PC-3 (cell line): Measurements from ENCODE around the gene NAIF1. TPM values are rescaled to one million over a fixed set of nuclear protein-coding genes. Genes with fewer than 3 reads are reported as not detected.

Experiments used
- ATAC-seq: fragments of 200-7000 bp; cut with Tn5 transposase; 2 replicates; pipeline ENCODE4 v1.9.1; 2020; ENCODE audit warnings: mild to moderate bottlenecking, moderate library complexity
- BruUV-seq: library from RNA; stranded (reverse); fragments of 400-500 nt; replicated peaks from 2 replicates; lab custom pipeline; 2021; lab: Mats Ljungman, UMichigan
- CTCF ChIA-PET: fragments of 300-600 bp; sonication (Branson Sonifier 250); formaldehyde crosslinking; loops from one replicate; lab custom pipeline; 2022; ENCODE audit warnings: antibody characterized with exemption; lab: Charles Lee
- POLR2A ChIA-PET: fragments of 300-600 bp; sonication (Branson Sonifier 250); formaldehyde crosslinking; loops from one replicate; lab custom pipeline; 2022; ENCODE audit warnings: antibody characterized with exemption; ENCODE audit not compliant: unreplicated experiment; lab: Charles Lee
- DNase-seq: peaks from one replicate; pipeline ENCODE4 v3.0.0-alpha.2; 2015
- H2AFZ ChIP-seq: fragments of 300-600 bp; sonication (generic); 2 replicates; pipeline ENCODE4 v1.6.0; 2016; ENCODE audit warnings: antibody characterized with exemption, low read length
- H3F3A ChIP-seq: fragments of 300-600 bp; sonication (generic); one replicate; pipeline ENCODE4 v1.6.0; 2017; ENCODE audit warnings: antibody characterized with exemption, low read length, control low read depth, mild to moderate bottlenecking; ENCODE audit not compliant: unreplicated experiment
- H3K27ac ChIP-seq: fragments of 300-600 bp; sonication (generic); 2 replicates; pipeline ENCODE4 v1.5.1; 2016; ENCODE audit warnings: mild to moderate bottlenecking, low read length
- H3K27me3 ChIP-seq: fragments of 300-600 bp; sonication (generic); 2 replicates; pipeline ENCODE4 v1.6.1; 2016; ENCODE audit warnings: low read length, mixed read lengths
- H3K36me3 ChIP-seq: fragments of 300-600 bp; sonication (generic); 2 replicates; pipeline ENCODE4 v1.6.1; 2016; ENCODE audit warnings: low read depth, mixed run types, low read length, mixed read lengths
- H3K4me1 ChIP-seq: fragments of 300-600 bp; sonication (generic); 2 replicates; pipeline ENCODE4 v1.5.1; 2016; ENCODE audit warnings: low read length; ENCODE audit not compliant: insufficient read depth
- H3K4me2 ChIP-seq: fragments of 300-600 bp; sonication (generic); 2 replicates; pipeline ENCODE4 v1.6.0; 2016; ENCODE audit warnings: low read length
- H3K4me3 ChIP-seq: fragments of 300-600 bp; sonication (generic); 2 replicates; pipeline ENCODE4 v1.5.1; 2016; ENCODE audit warnings: mild to moderate bottlenecking, low read length, mixed read lengths
- H3K79me2 ChIP-seq: fragments of 300-600 bp; sonication (generic); 2 replicates; pipeline ENCODE4 v1.6.1; 2017; ENCODE audit warnings: low read length, mixed read lengths
- H3K9ac ChIP-seq: fragments of 300-600 bp; sonication (generic); 2 replicates; pipeline ENCODE4 v1.6.0; 2016; ENCODE audit warnings: mild to moderate bottlenecking, low read length
- H3K9me2 ChIP-seq: fragments of 300-600 bp; sonication (generic); replicated peaks from 2 replicates; pipeline ENCODE4 v1.6.1; 2016; ENCODE audit warnings: mixed run types, low read length, mixed read lengths
- H3K9me3 ChIP-seq: fragments of 300-600 bp; sonication (generic); 2 replicates; pipeline ENCODE4 v1.6.1; 2016; ENCODE audit warnings: low read length, mixed read lengths
- H4K20me1 ChIP-seq: fragments of 300-600 bp; sonication (generic); 2 replicates; pipeline ENCODE4 v1.6.1; 2016; ENCODE audit warnings: low read length, mixed read lengths
- CTCF ChIP-seq: fragments of 300-600 bp; sonication (generic); conservative IDR thresholded peaks from 2 replicates; pipeline ENCODE4 v1.5.1; 2017; ENCODE audit warnings: antibody characterized with exemption, low read depth, mild to moderate bottlenecking, low read length
- EZH2 ChIP-seq: fragments of 300-600 bp; sonication (generic); IDR thresholded peaks from one replicate; pipeline ENCODE4 v1.6.1; 2017; ENCODE audit warnings: antibody characterized with exemption, mild to moderate bottlenecking, low read length; ENCODE audit not compliant: unreplicated experiment
- EZH2phosphoT487 ChIP-seq: fragments of 300-600 bp; sonication (generic); IDR thresholded peaks from 2 replicates; pipeline ENCODE4 v1.6.1; 2018; ENCODE audit warnings: mild to moderate bottlenecking, antibody characterized with exemption, low read length, borderline replicate concordance
- intact Hi-C: fragments of 100-400 bp; cut with micrococcal nuclease; formaldehyde crosslinking; loops from 2 replicates; pipeline ENCODE4 v1.9.0; 2023
- total RNA-seq: library from RNA; depleted of rRNA; stranded (reverse); fragments of >200 nt; gene quantifications from 2 replicates; pipeline ENCODE4 v1.2.3, GENCODE V29; 2014

NAIF1 gene
- total RNA-seq, 1 experiment from 2014 or later = 8.4 TPM

- H3K9me2 ChIP-seq = no peaks in the 10 kb centered on the region
- POLR2A ChIA-PET = interaction anchor here (0.5 kb wide), 1 partner anchor 12 kb away, joined by 6 read pairs; no protein-coding TSS in a partner anchor
- no peaks in the 10 kb centered on the region for H3F3A ChIP-seq
- no peak overlapping the region for H3K4me3 ChIP-seq
- H3K4me2 ChIP-seq = no peak overlapping the region
- no TSS peak for BruUV-seq
- CTCF ChIA-PET = interaction anchor here (0.6 kb wide), 2 partner anchors 10 to 159 kb away, joined by 3 to 5 read pairs; no protein-coding TSS in a partner anchor
- no peak overlapping the region for H3K9ac ChIP-seq
- H3K9me3 ChIP-seq = no peaks in the 10 kb centered on the region
- H3K79me2 ChIP-seq = peaks cover 37% of the 10 kb centered on the region
- ATAC-seq = peak; percentile 70
- no peaks in the 10 kb centered on the region for H4K20me1 ChIP-seq
- peaks cover 9% of the 10 kb centered on the region for H3K4me1 ChIP-seq
- no peak for DNase-seq
- H2AFZ ChIP-seq = no peak overlapping the region
- no peak overlapping the region for H3K27ac ChIP-seq
- no peaks in the 10 kb centered on the region for H3K36me3 ChIP-seq
- intact Hi-C loops = loop anchor here (5.0 kb wide), 1 partner anchor 47 kb away; no protein-coding TSS in a partner anchor
- H3K27me3 ChIP-seq = no peaks in the 10 kb centered on the region
- TF ChIP-seq CTCF (no peak), EZH2 (no peak), EZH2phosphoT487 (no peak)
These were observed 17.6 kb upstream of the NAIF1 start for GRCh38 chr9:128084746-128085145.

- Histone ChIP-seq H3K27ac (peak overlapping the region; percentile 35), H3K79me2 (peaks cover 27% of the 10 kb centered on the region), H3K4me2 (peak overlapping the region; percentile 14; the same call in 1 of the 2 replicates), H3K9me2 (no peaks in the 10 kb centered on the region), H3K4me1 (peaks cover 29% of the 10 kb centered on the region), H2AFZ (no peak overlapping the region), H3K27me3 (no peaks in the 10 kb centered on the region), H3K36me3 (no peaks in the 10 kb centered on the region), H3K4me3 (no peak overlapping the region), H3F3A (no peaks in the 10 kb centered on the region), H3K9me3 (no peaks in the 10 kb centered on the region), H4K20me1 (no peaks in the 10 kb centered on the region), H3K9ac (no peak overlapping the region)
- BruUV-seq = no TSS peak
- CTCF ChIA-PET = no interaction called here
- peak; percentile 7; the same call in 1 of the 2 replicates for ATAC-seq
- intact Hi-C loops = loop anchor here (5.0 kb wide), 1 partner anchor 45 kb away; no protein-coding TSS in a partner anchor
- TF ChIP-seq EZH2 (no peak), CTCF (no peak), EZH2phosphoT487 (no peak)
- peak; percentile 49 for DNase-seq
- POLR2A ChIA-PET = no interaction called here
These were observed 15.0 kb upstream of the NAIF1 start for GRCh38 chr9:128082151-128082550.

- Histone ChIP-seq H3K9ac (no peak overlapping the region), H2AFZ (no peak overlapping the region), H3K9me2 (no peaks in the 10 kb centered on the region), H4K20me1 (no peaks in the 10 kb centered on the region), H3K9me3 (no peaks in the 10 kb centered on the region), H3K27ac (no peak overlapping the region), H3K4me1 (peaks cover 29% of the 10 kb centered on the region), H3K36me3 (no peaks in the 10 kb centered on the region), H3K79me2 (peaks cover 34% of the 10 kb centered on the region), H3K4me3 (no peak overlapping the region), H3K4me2 (no peak overlapping the region), H3F3A (no peaks in the 10 kb centered on the region), H3K27me3 (no peaks in the 10 kb centered on the region)
- intact Hi-C loops = loop anchor here (5.0 kb wide), 1 partner anchor 44 kb away; no protein-coding TSS in a partner anchor
- TF ChIP-seq EZH2 = no peak
- no peak for TF ChIP-seq EZH2phosphoT487
- no peak for TF ChIP-seq CTCF
- ChIA-PET CTCF (no interaction called here), POLR2A (no interaction called here)
- ATAC-seq (no peak), DNase-seq (no peak)
- no TSS peak for BruUV-seq
These were observed 13.9 kb upstream of the NAIF1 start for GRCh38 chr9:128081056-128081455.
